ENCODE data around the gene BAHCC1. TPM values are rescaled to one million over a fixed set of nuclear protein-coding genes. Genes with fewer than 3 reads are reported as not detected.

Gene BAHCC1
- polyA plus RNA-seq, 3 donors = 5.6 to 14.4 (median 12.9) TPM

DNA sequence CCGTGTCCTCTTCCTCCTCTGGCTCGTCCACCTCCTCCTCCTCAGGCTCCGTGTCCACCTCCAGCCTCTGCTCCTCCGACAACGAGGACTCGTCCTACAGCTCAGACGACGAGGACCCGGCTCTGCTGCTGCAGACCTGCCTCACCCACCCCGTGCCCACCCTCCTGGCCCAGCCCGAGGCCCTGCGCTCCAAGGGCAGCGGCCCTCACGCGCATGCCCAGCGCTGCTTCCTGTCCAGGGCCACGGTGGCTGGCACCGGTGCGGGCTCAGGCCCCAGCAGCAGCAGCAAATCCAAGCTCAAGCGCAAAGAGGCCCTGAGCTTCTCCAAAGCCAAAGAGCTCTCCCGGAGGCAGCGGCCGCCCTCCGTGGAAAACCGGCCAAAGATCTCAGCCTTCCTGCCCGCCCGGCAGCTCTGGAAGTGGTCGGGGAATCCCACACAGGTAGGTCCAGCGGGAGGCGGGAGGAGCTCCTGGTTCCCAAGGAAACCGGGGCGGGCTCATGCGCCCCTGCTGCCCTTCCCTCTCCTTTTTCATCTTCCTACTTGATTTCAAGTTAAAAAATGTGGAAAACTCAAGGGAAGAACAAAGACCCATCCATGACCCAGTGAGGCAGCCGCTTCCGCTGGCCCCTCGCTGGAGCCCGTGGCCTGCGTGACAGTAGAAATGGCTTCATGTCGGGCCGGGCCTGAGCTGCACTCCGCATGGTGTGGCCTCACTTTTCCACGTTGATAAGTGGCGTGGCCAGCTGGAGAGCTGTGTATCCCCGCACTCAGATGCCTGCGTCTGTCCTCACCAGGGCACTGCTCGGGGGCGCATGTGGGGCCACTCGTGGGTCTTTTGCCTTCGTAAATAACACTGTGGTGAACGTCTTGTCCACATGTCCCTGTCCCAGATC lies 66.6 kb downstream of the BAHCC1 start:
- 88 to 91% (median 88%) methylated on average over 50 of the region's 50 CpGs for WGBS, 3 donors
- H3K27ac ChIP-seq (ENCODE audit: low read depth, low read length) = no peak overlapping the region

DNA sequence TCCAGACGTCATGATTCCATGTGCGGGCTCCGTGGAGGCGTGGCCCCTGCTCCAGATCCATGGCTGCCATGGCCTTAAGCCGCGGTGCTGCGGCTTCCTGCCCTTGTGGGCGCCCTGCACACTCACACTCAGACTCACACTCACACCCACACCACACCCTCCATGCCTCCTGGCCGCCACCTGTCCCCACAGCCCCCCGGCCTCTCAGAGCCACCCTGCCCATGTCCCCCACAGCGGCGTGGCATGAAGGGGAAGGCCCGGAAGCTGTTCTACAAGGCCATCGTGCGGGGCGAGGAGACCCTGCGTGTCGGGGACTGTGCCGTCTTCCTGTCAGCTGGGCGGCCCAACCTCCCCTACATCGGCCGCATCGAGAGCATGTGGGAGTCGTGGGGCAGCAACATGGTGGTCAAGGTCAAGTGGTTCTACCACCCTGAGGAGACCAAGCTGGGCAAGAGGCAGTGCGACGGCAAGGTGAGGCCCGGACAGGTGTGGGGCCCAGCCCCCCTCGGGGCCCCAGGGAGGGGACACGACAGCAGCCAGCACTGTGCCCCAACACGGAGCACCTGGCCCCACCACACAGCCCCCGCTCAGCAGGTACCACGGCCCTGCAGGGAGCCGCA lies 67.4 kb downstream of the BAHCC1 start:
- WGBS, 3 donors = 94 to 96% (median 95%) methylated on average over 33 of the region's 33 CpGs
- H3K27ac ChIP-seq (ENCODE audit: low read depth, low read length) = no peak overlapping the region

GRCh38 chr17:81463506-81463905 lies 68.2 kb downstream of the BAHCC1 start:
- 95 to 96% (median 96%) methylated on average over 31 to 32 of the region's 32 CpGs for WGBS, 3 donors

GRCh38 chr17:81464586-81464985 lies 69.3 kb downstream of the BAHCC1 start:
- no peak overlapping the region for H3K27ac ChIP-seq (ENCODE audit: low read depth, low read length)
- WGBS, 3 donors = 64 to 82% (median 82%) methylated on average over 9 of the region's 9 CpGs

More at GRCh38 chr17:81463506-81463905, 68.2 kb downstream of the BAHCC1 start:
- no peak overlapping the region for H3K27ac ChIP-seq (ENCODE audit: low read depth, low read length)

DNA sequence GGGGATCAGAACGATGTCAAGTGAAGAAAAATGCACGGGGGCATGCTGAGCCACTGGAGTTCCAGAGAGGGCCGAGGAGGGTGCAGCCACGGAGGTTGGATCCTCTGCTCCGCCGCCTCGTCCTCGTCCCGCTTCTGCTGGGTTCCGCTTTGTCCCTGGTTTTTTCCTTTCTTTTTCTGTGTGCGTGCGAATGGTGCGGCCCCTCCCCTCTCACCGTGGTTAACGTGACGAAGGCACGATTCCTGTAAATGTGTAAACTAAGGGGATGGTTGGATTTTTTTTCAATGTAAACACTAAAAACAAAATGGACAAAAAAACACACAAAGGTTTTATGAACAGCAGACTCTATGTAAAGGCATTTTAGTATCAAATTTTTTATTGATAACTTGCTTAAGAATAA lies 70.7 kb downstream of the BAHCC1 start:
- 70 to 88% (median 87%) methylated on average over 17 of the region's 17 CpGs for WGBS, 3 donors
- no peak overlapping the region for H3K27ac ChIP-seq (ENCODE audit: low read depth, low read length)

DNA sequence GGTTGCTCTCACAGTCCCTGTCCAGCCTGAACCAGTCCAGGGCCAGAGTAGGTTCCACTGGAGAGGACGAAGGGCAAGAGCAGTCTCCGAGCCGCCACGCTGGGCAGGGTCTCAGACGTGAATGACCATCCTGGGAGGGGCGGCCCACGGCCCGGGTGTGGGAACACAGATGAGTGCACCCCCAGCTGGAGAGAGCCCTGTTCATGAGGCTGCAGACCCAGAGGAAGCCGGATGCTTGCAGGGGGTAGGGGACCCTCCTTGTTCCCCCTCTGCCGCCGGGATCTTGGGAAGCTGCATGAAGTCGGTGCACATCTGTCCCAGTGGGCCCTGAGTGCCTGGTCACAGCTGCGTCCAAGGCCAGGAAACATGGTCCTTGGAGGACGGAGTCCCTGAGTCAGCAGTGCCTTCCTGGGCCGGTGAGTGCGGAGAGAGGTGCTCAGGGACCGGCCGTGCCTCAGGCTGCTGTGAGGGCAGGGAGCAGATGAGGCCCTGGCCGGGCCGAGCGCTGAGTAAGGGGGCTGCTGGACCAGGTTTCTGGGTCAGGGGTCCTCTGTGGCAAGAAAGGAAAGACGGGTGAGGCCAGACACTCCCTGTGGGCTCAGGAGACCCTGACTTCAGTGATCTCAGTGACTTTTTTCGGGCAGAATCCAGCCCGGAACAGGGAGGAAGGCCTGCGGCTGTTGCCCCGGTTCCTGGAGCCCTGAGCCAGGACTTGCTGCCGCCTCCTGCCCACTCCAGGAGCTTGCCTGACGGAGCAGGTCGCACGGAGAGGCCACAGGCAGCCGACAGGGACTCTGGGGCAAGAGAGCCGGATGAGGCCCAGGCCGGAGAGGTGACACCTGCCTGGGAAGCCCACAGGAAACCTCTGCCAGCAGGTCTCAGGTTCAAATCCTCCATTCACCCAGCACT lies 71.6 kb downstream of the BAHCC1 start:
- H3K27ac ChIP-seq (ENCODE audit: low read depth, low read length) = no peak overlapping the region
- 66 to 86% (median 77%) methylated on average over 33 of the region's 33 CpGs for WGBS, 3 donors

GRCh38 chr17:81468111-81468769 lies 73.0 kb downstream of the BAHCC1 start:
- H3K27ac ChIP-seq (ENCODE audit: low read depth, low read length) = no peak overlapping the region
- 74 to 83% (median 75%) methylated on average over 15 to 18 of the region's 18 CpGs for WGBS, 3 donors

GRCh38 chr17:81468770-81469121 lies 73.5 kb downstream of the BAHCC1 start:
- 73 to 78% (median 78%) methylated on average over 17 to 18 of the region's 18 CpGs for WGBS, 3 donors
- no peak overlapping the region for H3K27ac ChIP-seq (ENCODE audit: low read depth, low read length)

- 90 to 91% (median 91%) methylated on average over 11 to 13 of the region's 13 CpGs for WGBS, 3 donors
These were observed 74.0 kb downstream of the BAHCC1 start for GRCh38 chr17:81469266-81469665.

GRCh38 chr17:81470270-81470943 lies 75.2 kb downstream of the BAHCC1 start:
- no peak overlapping the region for H3K27ac ChIP-seq (ENCODE audit: low read depth, low read length)
- 85 to 90% (median 89%) methylated on average over 9 of the region's 9 CpGs for WGBS, 3 donors

More at GRCh38 chr17:81469266-81469665, 74.0 kb downstream of the BAHCC1 start:
- no peak overlapping the region for H3K27ac ChIP-seq (ENCODE audit: low read depth, low read length)

GRCh38 chr17:81470944-81471817 lies 75.9 kb downstream of the BAHCC1 start:
- no peak overlapping the region for H3K27ac ChIP-seq (ENCODE audit: low read depth, low read length)
- 67 to 85% (median 74%) methylated on average over 14 of the region's 14 CpGs for WGBS, 3 donors

DNA sequence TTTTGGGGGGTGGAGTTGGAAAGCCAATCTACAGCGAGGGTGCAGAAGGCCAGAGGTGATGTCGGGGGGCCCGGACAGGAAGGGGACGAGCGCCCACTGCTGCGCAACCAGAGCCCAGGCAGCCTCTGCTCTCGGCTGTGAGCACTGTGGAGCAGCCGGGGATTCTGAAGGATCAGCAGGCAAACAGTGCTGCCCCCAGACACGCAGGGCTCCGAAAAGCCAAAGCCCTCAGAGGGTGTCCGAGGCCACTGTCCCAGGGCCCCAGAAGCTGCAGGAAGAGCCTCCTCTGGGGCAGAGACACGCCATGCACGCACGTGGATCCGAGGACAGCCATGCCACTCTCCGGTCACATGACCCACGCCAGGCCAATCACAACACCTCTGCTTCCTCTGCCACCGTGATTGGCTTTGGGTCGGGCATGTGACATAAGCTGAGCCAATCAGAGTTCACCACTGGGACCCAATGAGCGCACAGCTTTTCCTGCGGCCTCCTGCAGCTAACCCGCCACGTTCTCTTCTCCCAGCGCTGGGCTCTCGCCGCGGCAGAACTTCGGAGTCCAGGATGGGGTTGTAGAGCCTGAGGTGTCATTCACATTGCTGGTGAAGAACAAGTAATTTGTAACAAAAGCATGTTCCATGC lies 76.7 kb downstream of the BAHCC1 start:
- WGBS, 3 donors = 72 to 90% (median 78%) methylated on average over 28 of the region's 28 CpGs
- no peak overlapping the region for H3K27ac ChIP-seq (ENCODE audit: low read depth, low read length)

DNA sequence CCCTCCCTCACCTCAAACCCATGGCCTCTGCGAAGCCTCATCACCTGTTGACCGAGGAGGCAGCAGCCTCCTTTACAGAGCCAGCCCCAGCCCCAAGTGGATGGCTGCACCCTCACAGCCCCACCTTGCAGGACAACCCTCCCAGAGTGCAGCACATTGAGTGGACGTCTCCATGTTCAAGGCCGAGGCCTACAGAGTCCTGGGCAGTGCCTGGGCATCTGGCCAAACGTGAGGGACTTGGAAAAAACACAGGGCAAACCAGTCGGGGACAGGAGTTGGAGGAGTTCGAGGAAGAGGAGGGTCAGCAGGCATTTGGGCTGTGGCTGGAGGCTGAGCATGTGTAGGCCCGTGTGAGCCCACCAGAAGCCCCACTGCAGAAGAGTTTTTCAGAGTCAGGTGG lies 77.8 kb downstream of the BAHCC1 start:
- H3K27ac ChIP-seq (ENCODE audit: low read depth, low read length) = no peak overlapping the region
- WGBS, 3 donors = 44 to 84% (median 80%) methylated on average over 8 of the region's 8 CpGs

DNA sequence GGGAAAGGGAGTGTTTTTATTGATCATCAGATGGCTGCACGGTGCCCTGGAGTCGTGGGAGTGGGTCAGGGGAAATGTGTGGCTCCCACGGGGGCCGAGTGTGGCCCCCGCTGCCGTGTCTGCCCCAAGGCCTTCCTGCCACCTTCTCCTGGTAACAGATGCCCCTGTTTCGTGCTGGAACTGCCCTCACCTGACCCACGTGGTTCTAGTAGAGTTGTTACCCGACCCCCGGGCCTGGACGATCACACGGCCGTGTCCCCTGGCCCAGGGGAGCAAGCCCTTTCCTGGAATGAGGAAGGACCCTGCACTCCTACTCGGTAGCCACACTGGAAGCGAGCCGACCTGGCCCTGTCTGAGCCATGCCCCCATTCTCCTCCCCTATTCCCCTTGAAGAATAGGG lies 79.7 kb downstream of the BAHCC1 start:
- H3K27ac ChIP-seq (ENCODE audit: low read depth, low read length) = no peak overlapping the region
- 83 to 86% (median 84%) methylated on average over 15 to 16 of the region's 16 CpGs for WGBS, 3 donors

DNA sequence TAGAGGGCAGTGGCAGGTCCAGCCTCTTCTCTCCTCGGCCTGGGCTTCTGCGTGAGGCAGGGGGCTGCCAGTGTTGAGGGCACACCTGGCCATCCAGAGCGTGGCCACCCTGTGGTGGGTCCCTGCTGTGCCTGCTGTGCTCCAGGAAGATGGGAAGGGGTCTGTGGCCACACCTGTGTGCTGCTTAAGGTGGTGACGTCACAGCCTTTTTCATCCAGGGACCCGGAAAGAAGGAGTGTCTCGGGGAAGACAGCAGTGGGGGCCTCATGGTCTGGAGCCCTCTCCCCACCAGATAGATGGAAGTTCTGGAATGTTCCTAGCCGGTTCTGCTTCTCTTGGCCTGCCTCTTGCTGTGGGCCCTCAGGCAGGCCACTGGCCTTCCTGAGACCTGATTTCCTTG lies 80.8 kb downstream of the BAHCC1 start:
- 92 to 95% (median 92%) methylated on average over 6 to 7 of the region's 7 CpGs for WGBS, 3 donors

DNA sequence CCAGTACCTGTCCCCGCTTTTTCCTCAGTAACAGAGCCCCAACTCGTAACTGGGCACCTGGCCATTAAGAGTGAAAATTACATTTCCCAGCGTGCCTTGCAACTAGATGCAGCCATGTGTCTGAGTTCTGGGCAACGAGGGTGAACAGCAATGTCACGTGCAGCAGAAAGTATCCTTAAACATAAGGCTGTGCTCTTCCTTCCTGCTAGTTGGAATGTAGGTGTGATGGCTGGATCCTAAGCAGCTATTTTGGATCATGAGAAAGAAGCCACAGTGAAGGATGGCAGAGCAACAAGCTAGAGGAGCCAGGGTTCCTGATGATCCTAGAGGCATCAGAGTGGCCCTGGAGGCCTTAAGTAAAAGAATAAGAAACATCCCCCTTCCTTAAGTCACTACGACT lies 81.4 kb downstream of the BAHCC1 start:
- no peak overlapping the region for H3K27ac ChIP-seq (ENCODE audit: low read depth, low read length)
- 89 to 97% (median 91%) methylated on average over 6 of the region's 6 CpGs for WGBS, 3 donors

More for the DNA sequence above, 80.8 kb downstream of the BAHCC1 start:
- H3K27ac ChIP-seq (ENCODE audit: low read depth, low read length) = no peak overlapping the region
